Keratinocyte (primary cell): ENCODE data around the gene PTPRU. TPM values are rescaled to one million over a fixed set of nuclear protein-coding genes. Genes with fewer than 3 reads are reported as not detected.

Experiments
- DNase-seq: peaks from one replicate; pipeline ENCODE4 v3.0.0-alpha.2; 2011; ENCODE audit warnings: low read depth, missing footprints, low spot score
- FAIRE-seq: peaks from 2 replicates; lab custom pipeline; 2011; peaks lifted over from hg19 to GRCh38; lab: Jason Lieb, UNC
- H2AFZ ChIP-seq: 2 replicates; pipeline ENCODE4 v1.6.0; 2012; ENCODE audit warnings: low read length, control low read depth, inconsistent platforms; ENCODE audit not compliant: control insufficient read depth
- H3K27ac ChIP-seq: 2 replicates; pipeline ENCODE4 v1.5.1; 2011; ENCODE audit warnings: low read length; ENCODE audit not compliant: control insufficient read depth, insufficient read depth
- H3K27me3 ChIP-seq: 3 replicates; pipeline ENCODE4 v1.6.0; 2011; ENCODE audit warnings: low read length; ENCODE audit not compliant: control insufficient read depth, insufficient read depth; ENCODE audit errors: extremely low read depth
- H3K36me3 ChIP-seq, 2 experiments: 2 replicates in 1 of 2; 3 replicates in 1 of 2; pipeline ENCODE4 v1.5.1; 2011; ENCODE audit warnings: low read length in 2 of 2, mild to moderate bottlenecking in 1 of 2; ENCODE audit not compliant: control insufficient read depth in 2 of 2, insufficient read depth in 2 of 2; ENCODE audit errors: extremely low read depth in 1 of 2
- H3K4me1 ChIP-seq: 3 replicates; pipeline ENCODE4 v1.5.1; 2011; ENCODE audit warnings: low read length; ENCODE audit not compliant: control insufficient read depth, insufficient read depth; ENCODE audit errors: extremely low read depth
- H3K4me2 ChIP-seq: 3 replicates; pipeline ENCODE4 v1.6.0; 2011; ENCODE audit warnings: low read depth, low read length; ENCODE audit not compliant: control insufficient read depth, insufficient read depth; ENCODE audit errors: extremely low read depth
- H3K4me3 ChIP-seq, 3 experiments: fragments of 200-600 bp in 1 of 3; sonication (generic) in 1 of 3; 2 replicates in 2 of 3; 3 replicates in 1 of 3; pipeline ENCODE4 v1.5.1; 2011 to 2016; ENCODE audit warnings: low read length in 3 of 3, mild to moderate bottlenecking in 3 of 3, control low read depth in 2 of 3, inconsistent platforms in 1 of 3, low read depth in 1 of 3, mixed read lengths in 1 of 3, mixed run types in 1 of 3, moderate library complexity in 1 of 3; ENCODE audit not compliant: control insufficient read depth in 2 of 3, insufficient read depth in 2 of 3; ENCODE audit errors: extremely low read depth in 1 of 3
- H3K79me2 ChIP-seq: 2 replicates; pipeline ENCODE4 v1.6.0; 2012; ENCODE audit warnings: low read length; ENCODE audit not compliant: control insufficient read depth, insufficient read depth
- H3K9ac ChIP-seq: 3 replicates; pipeline ENCODE4 v1.6.0; 2011; ENCODE audit warnings: low read length; ENCODE audit not compliant: control insufficient read depth, insufficient read depth; ENCODE audit errors: extremely low read depth
- H3K9me1 ChIP-seq: 3 replicates; pipeline ENCODE4 v1.6.0; 2011; ENCODE audit warnings: low read length; ENCODE audit not compliant: control insufficient read depth, insufficient read depth; ENCODE audit errors: extremely low read depth
- H3K9me3 ChIP-seq: 2 replicates; pipeline ENCODE4 v1.5.1; 2012; ENCODE audit warnings: low read depth, low read length; ENCODE audit not compliant: control insufficient read depth
- H4K20me1 ChIP-seq: 3 replicates; pipeline ENCODE4 v1.6.0; 2011; ENCODE audit warnings: low read length; ENCODE audit not compliant: control insufficient read depth, insufficient read depth; ENCODE audit errors: extremely low read depth
- CTCF ChIP-seq, 3 experiments: IDR thresholded peaks in 1 of 3; conservative IDR thresholded peaks in 1 of 3; optimal IDR thresholded peaks in 1 of 3; 2 replicates in 2 of 3; 3 replicates in 1 of 3; pipeline versions ENCODE3 to v1.5.1; 2011; ENCODE audit warnings: low read length in 3 of 3, mild to moderate bottlenecking in 3 of 3, moderate library complexity in 2 of 3, control low read depth in 1 of 3, inconsistent platforms in 1 of 3; ENCODE audit not compliant: insufficient read depth in 2 of 3; ENCODE audit errors: extremely low read depth in 1 of 3
- EZH2 ChIP-seq: IDR thresholded peaks from one replicate; pipeline ENCODE4 v1.6.1; 2012; ENCODE audit warnings: inconsistent platforms, mild to moderate bottlenecking, low read length, moderate library complexity
- dilution Hi-C: fragments of 300-500 bp; cut with MboI; formaldehyde crosslinking; loops from one replicate; pipeline ENCODE4 v1.7.0; 2020; ENCODE audit warnings: low sequenced_read_pairs; ENCODE audit not compliant: extremely low pct_ligation_motif_present
- polyA plus RNA-seq, 5 experiments: library from polyadenylated mRNA; depleted of rRNA in 3 of 5; stranded (reverse) in 3 of 5; stranded (forward) in 1 of 5; unstranded in 1 of 5; fragments of >200 nt; gene quantifications; 1 replicate in 1 of 5; 2 replicates in 3 of 5; 3 replicates in 1 of 5; pipeline versions ENCODE4 v1.2.1 to v1.2.3, GENCODE V29; 2011 to 2012; ENCODE audit warnings: missing spikeins in 2 of 5, low read depth in 1 of 5, low replicate concordance in 1 of 5

Gene PTPRU
- polyA plus RNA-seq, 1 donor (not counting 4 experiments of a cell fraction or from before 2014, with no cell fraction given), result 4.3 TPM

- no peak for FAIRE-seq
- Histone ChIP-seq H3K9ac (no peak overlapping the region), H4K20me1 (no peaks in the 10 kb centered on the region), H2AFZ (no peak overlapping the region), H3K4me3 (no peak overlapping the region), H3K27ac (no peak overlapping the region), H3K4me2 (no peak overlapping the region), H3K36me3 (no peaks in the 10 kb centered on the region), H3K9me1 (no peaks in the 10 kb centered on the region), H3K9me3 (no peaks in the 10 kb centered on the region), H3K79me2 (no peaks in the 10 kb centered on the region), H3K4me1 (no peaks in the 10 kb centered on the region), H3K27me3 (peaks cover 4% of the 10 kb centered on the region)
- dilution Hi-C loops, result no loop called here
- TF ChIP-seq EZH2, result no peak
- TF ChIP-seq CTCF (optimal IDR thresholded peaks at IDR 0.05 in 1 of 3, IDR thresholded peaks at IDR 0.05 in 1 of 3, conservative IDR thresholded peaks at IDR 0.05 in 1 of 3; ENCODE audit: extremely low read depth in 1 of 3, insufficient read depth in 2 of 3, low read length in 3 of 3), result no peak
- DNase-seq, result no peak
Observed at GRCh38 chr1:29256979-29257804, 20.9 kb downstream of the PTPRU start.

- H3K27me3 ChIP-seq, result peaks cover 4% of the 10 kb centered on the region
- FAIRE-seq, result no peak
Observed at GRCh38 chr1:29258189-29258975, 22.1 kb downstream of the PTPRU start.

More at GRCh38 chr1:29258189-29258975, 22.1 kb downstream of the PTPRU start:
- no peak overlapping the region for H2AFZ ChIP-seq
- no peaks in the 10 kb centered on the region for H3K36me3 ChIP-seq
- dilution Hi-C loops, result no loop called here
- DNase-seq, result no peak
- no peaks in the 10 kb centered on the region for H3K79me2 ChIP-seq
- H3K4me2 ChIP-seq, result no peak overlapping the region
- H3K4me1 ChIP-seq, result no peaks in the 10 kb centered on the region
- H3K4me3 ChIP-seq, result no peak overlapping the region
- H3K9me1 ChIP-seq, result no peaks in the 10 kb centered on the region
- no peaks in the 10 kb centered on the region for H4K20me1 ChIP-seq
- no peak overlapping the region for H3K27ac ChIP-seq
- TF ChIP-seq EZH2 (no peak), CTCF (optimal IDR thresholded peaks at IDR 0.05 in 1 of 3, IDR thresholded peaks at IDR 0.05 in 1 of 3, conservative IDR thresholded peaks at IDR 0.05 in 1 of 3; ENCODE audit: extremely low read depth in 1 of 3, insufficient read depth in 2 of 3, low read length in 3 of 3) (no peak)
- no peaks in the 10 kb centered on the region for H3K9me3 ChIP-seq
- no peak overlapping the region for H3K9ac ChIP-seq
